Measurements from ENCODE around the gene CAPN10.

- no peak for TF ChIP-seq NFRKB (IDR thresholded peaks at IDR 0.05)
- no peak for TF ChIP-seq FOXM1 (IDR thresholded peaks at IDR 0.05; ENCODE audit: borderline replicate concordance)
- no peak for TF ChIP-seq ELF4 (IDR thresholded peaks at IDR 0.05)
- no peak for TF ChIP-seq SUZ12 (IDR thresholded peaks at IDR 0.05)
- TF ChIP-seq ZNF384 (IDR thresholded peaks at IDR 0.05): no peak
Measured at GRCh38 chr2:240624950-240625621, 38.6 kb downstream of the CAPN10 start, which contains the start of gene GPR35.
